HG03196 (cell line): Measurements from ENCODE around the gene TXNIP.

ENCODE experiments used
- ATAC-seq: cut with Tn5 transposase; IDR thresholded peaks from one replicate; pipeline ENCODE4 v1.9.1; 2021; ENCODE audit not compliant: unreplicated experiment

Gene TXNIP

GRCh38 chr1:146012703-146013558 is 16.6 kb upstream of the TXNIP start:
- no peak for ATAC-seq

GRCh38 chr1:146010126-146010738 is 13.9 kb upstream of the TXNIP start:
- no peak for ATAC-seq

GRCh38 chr1:146007489-146008133 is 11.2 kb upstream of the TXNIP start:
- ATAC-seq: no peak

- no peak for ATAC-seq
Measured at GRCh38 chr1:146001709-146002108, 5.3 kb upstream of the TXNIP start.

GRCh38 chr1:145999321-146000024 is 3.1 kb upstream of the TXNIP start:
- ATAC-seq: no peak

- no peak for ATAC-seq
Measured at GRCh38 chr1:145997718-145998023, 1.3 kb upstream of the TXNIP start.

GRCh38 chr1:145997016-145997717 is 788 bp upstream of the TXNIP start:
- peak; percentile 27 for ATAC-seq

DNA sequence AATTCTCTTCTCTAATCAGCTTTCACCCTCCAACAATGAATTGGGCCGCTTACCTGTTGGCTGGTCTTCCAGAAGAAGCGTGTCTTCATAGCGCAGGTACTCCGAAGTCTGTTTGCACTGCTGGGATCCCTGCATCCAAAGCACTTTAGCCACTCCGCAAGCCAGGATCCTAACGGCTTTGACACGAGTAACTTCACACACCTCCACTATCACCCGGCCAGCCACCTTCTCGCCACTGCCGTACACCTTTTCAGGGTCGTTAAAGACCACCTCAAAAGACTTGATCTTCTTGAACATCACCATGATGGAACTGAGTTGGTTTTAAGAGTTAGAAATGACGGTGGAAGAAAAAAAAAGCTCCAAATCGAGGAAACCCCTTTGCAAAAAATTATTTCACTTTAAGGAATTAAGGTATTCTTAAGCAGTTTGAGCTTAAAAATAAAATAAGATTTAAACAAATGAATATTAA is 381 bp downstream of the TXNIP start:
- no peak for ATAC-seq

- ATAC-seq: no peak
Measured at GRCh38 chr1:145995148-145995881, 1.1 kb downstream of the TXNIP start.

GRCh38 chr1:145994391-145995120 is 1.8 kb downstream of the TXNIP start:
- ATAC-seq: no peak

GRCh38 chr1:145993618-145994390 is 2.6 kb downstream of the TXNIP start:
- no peak for ATAC-seq

GRCh38 chr1:145992958-145993617 is 3.3 kb downstream of the TXNIP start:
- ATAC-seq: no peak

DNA sequence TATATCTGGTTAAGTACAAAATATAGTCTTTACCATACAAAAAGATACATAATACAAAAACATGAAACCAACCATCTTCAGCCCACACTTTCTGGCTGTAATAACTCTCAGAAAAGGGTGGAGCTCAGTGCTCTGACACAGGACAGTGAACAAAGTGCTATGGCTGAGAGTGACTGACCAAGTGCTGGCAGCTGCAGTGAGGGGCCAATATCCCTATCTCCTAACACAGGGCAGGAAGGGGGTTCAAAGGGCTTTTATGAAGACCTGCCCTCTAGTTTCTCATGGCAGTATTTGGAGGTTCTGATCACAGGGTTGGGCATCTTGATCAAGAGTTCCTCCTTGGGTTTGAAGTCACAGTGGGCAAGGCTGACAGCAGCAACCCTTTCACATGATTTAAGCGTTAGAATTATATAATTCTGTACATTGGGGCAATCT is 3.9 kb downstream of the TXNIP start:
- ATAC-seq: no peak

DNA sequence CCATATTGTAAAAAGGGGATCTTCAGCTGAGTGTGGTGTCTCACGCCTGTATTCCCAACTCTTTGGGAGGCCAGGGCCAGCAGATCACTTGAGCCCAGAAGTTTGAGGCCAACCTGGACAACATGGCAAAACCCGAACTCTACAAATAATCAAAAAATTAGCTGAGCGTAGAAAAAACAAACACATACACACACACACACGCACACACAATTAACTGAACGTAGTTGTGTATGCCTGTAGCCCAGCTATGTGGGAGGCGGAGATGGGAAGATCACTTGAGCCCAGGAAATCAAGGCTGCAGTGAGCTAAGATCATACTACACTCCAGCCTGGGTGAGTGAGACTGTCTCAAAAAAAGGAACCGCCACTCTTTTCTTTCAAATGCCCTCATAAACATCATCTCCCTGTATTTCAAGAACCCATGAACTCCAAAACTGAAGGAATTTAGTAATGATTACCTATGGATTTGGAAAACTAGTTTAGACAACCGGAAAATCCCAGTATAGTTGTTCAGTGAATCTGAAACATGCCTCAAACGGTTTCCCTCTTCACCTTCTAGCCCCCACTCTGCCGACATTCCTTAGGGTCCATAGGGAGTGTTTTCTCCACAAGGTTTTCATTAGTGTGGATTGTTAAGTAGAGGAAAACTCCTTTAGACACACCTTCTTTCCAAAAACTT is 4.5 kb downstream of the TXNIP start:
- no peak for ATAC-seq

DNA sequence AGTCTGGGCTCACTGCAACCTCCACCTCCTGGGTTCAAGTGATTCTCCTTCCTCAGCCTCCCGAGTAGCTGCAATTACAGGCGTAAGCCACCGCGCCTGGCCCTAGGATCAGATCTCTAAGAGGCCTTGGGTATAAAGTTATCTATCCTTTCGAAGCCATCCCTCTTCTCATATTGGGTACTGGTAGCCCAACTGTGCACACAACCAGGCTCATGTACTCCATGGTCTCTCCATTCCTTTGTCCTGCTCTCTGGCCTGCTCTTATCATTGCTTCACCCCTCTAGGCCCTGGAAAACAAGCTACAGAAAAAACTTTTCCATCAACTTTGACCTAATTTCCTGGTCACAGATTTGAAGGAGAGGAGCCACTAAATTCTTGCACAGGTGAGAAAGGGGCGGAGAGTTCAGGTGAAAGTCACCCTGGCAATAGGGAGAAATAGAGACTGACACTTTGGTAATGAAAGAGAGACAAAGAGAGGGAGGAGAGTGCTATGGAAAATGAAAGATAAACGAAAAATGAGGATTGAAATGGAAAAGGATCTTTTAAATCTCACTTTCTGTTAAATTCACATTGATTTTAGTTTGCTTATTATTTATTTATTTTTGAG is 6.0 kb downstream of the TXNIP start:
- ATAC-seq: no peak

DNA sequence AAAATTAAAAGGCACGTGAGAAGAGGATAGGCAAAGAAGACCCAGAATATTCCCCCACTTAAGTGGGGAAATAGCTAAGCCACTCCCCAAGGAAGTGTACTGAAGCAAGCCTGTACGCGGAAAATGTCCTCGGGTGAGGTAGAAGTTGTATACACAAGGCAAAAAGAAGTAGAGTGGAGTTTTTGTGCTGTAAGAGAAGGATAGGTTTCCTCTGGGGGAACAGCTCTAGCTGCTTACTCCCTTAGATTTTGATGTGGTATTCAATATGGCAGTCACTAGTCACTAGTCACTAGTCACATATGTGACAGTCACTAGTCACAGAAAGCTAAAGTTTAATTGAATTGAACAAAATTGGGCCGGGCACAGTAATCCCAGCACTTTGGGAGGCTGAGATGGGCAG is 7.6 kb downstream of the TXNIP start:
- no peak for ATAC-seq

DNA sequence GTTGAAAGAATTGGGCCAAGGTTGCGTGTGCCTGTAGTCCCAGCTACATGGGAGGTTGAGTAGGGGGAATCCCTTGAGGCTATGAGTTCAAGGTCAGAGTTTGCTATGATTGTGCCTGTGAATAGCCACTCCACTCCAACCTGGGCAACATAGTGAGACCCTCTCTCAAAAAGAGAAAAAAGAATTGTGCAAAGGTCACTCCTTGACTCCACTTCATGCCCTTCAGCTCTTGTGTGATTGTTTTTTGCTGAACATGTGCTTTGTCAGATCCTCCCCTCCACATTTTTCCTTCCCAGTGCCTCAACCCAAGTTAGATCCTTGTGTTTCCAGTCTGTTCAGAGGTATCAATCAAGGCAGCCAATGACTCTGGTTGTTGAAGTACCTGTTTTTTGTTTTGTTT is 8.5 kb downstream of the TXNIP start:
- ATAC-seq: no peak
